ENCODE results near the gene TRPM6.
"Not testable (repeated sequence)": the region's sequence is repeated elsewhere in the genome, so short reads cannot be mapped to it uniquely, and the experiment has no call there.

Gene TRPM6

DNA sequence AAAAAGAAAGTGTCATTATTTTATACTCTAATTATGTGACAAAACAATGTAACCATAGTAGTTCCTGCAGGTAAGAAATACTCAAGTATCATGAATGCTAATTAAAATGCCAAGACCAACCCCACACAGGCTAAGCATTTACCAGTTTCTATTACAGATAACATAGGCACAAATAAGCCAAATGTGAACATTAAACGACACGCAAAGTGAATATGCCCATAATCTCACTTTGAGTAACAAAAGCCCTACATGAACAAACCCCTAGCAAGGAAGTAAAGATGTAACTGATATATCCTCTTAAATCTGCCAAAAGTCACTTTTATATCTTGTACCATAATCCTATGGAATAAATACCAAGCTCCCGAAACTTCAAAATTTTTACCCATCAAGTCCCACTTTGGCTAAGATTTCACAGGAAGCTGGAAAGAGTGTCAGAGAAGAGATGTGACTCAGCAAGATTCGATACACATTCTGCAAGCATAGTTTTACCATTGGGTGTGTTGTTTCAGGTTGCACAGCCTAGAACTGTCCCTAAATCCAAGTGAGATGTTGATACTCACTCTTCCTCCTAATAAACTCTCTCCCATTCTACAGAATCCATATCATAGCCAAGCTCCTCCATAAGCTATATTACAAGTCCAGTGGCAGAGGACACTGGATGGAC, 28.8 kb downstream of the TRPM6 start:
- no peak for DNase-seq

DNA sequence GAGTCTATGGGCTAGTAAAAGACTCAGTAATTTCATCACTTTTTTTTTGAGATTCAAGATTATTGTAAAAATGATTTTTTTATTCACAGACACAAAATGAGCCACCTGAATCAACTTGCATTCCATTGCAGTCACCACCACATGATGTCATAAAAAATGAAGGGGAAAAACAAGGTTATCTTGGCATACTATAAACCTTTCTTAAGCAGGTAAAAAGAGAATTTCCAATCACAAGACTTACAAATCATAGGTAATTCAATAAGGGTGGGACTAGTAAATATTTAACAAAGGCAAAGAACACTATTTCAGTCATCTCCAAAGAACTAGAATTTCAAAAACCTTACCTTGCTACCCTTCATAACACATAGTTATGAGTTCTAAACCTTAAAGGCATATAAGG, 30.7 kb downstream of the TRPM6 start:
- DNase-seq: no peak

- DNase-seq: no peak
Measured at GRCh38 chr9:74855072-74855471, 32.6 kb downstream of the TRPM6 start.

DNA sequence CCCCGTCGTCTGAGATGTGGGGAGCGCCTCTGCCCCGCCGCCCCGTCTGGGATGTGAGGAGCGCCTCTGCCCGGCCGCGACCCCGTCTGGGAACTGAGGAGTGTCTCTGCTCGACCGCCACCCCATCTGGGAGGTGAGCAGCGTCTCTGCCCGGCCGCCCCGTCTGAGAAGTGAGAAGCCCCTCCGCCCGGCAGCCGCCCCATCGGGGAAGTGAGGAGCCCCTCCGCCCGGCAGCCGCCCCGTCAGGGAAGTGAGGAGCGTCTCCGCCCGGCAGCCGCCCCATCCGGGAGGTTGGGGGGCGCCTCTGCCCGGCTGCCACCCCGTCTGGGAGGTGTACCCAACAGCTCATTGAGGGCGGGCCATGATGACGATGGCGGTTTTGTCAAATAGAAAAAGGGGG, 34.7 kb downstream of the TRPM6 start:
- not testable (repeated sequence) for DNase-seq

GRCh38 chr9:74848153-74848525, 39.6 kb downstream of the TRPM6 start:
- no peak for DNase-seq

DNA sequence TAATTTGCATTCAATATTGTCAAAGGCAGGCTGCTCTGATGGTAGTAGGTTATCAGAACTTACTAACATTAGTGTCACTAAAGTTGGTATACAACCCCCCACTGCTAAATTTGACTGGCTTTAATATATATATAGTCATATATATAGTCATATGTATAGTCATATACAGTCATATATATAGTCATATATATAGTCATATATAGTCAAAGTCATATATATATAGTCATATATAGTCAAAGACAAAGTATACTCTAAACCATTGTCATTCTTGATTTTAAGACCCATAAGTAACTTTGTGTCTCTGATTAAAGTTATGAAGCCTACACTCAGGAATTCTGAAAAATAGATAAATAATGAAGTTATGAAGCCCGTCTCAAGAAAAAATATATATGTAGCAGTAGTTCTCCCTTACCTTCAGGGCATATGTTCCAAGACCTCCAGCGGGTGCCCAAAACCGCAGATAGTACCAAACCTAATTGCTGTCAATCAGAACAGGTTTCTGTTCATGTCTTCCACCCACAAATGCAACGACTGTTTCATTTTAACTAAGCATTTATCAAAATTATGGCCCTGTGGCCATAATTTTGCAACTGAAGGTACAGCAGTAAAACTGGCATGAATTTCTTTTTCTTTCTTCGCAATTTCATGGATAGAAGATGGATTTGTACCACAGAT, 40.1 kb downstream of the TRPM6 start:
- DNase-seq: no peak

DNA sequence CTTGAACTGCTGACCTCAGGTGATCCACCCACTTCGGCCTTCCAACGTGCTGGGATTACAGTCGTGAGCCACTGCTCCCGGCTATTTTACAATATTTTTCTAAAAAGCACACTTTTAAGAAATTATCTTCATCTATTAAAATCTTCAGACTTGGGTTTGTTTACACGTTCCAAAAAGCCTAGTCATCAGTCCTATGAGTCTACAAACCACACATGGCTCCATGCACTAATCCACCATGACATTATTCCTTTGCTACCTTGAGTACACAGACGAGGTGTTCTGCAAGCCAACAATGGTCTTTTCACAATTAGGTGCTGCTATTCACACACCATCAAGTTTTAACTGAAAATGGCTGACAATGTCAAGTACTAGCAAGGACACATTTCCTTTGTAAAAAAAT, 41.0 kb downstream of the TRPM6 start:
- no peak for DNase-seq

DNA sequence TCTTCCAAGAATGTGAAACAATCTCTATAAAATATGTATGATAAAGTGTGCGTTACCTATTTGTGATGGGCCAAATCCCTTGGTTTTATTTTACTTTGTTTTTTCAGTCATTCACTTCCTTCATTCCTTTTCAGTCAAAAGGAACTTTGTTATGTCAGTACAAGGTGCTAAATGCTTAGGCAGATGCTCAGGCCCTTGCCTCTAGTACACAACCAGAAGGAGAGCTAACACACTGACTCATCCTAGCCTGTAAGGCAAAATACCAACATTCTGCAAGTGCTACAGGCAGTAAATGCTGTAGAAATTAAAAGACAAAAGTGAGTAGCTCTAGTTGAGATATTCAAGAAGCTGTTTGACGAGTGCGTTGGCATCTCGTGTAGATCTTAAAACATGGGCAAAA, 49.4 kb downstream of the TRPM6 start:
- no peak for DNase-seq

DNA sequence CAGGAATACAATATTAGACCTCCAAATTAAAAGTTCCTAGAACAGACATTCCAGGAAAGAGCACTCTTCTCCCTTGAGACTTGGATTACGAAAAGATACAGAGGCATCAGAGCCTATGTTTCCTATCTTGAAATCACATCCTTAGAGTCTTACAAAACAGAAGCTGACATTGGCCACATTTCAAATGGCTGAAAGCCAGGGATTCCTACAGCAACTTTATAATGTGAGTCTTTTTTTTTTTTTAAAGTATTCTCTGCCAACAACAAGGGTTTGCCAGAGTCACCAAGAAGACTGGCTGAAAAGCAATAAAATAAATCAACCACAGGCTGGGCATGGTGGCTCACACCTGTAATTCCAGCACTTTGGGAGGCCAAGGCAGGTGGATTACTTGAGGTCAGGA, 63.1 kb downstream of the TRPM6 start:
- DNase-seq: no peak

GRCh38 chr9:74821636-74822035, 66.1 kb downstream of the TRPM6 start:
- no peak for DNase-seq

GRCh38 chr9:74817816-74818215, 69.9 kb downstream of the TRPM6 start:
- DNase-seq: no peak

- DNase-seq: no peak
Measured at GRCh38 chr9:74817281-74817810, 70.4 kb downstream of the TRPM6 start.

DNA sequence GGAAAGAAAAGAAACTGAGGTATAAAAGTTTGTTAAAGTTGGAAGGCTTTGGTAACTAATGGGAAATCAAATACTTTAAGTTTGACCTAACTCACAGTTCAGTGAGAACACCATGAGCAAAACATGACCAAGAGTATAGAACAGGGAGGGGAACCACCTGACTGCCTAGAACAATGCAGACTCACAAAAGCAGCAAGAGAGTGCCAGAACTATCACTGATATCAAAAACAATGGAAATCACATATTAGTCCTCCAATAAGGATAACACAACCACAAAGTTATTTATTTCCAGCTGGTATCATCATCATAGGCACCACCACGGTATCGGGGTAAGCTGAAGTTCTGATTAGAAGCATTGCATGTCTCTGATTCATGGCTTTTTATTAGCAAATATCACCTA, 77.5 kb downstream of the TRPM6 start:
- DNase-seq: no peak

DNA sequence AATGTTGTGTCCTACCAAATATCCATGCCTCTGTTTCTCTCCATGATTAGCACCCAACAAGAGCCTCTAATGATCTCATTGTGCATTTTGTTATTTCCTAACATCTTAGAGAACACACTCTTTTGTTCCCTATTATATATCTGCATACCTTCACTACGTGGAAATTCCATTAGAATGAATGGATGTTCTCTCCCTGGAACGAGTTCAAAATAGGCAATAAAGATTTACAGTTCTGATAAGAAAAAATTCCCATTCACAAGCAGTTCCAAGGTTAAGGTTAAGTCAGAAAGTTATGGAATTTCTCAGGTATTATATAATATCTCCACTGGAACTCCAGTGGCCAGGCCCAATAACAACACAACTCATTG, 83.7 kb downstream of the TRPM6 start:
- DNase-seq: no peak

GRCh38 chr9:74803376-74804017, 84.2 kb downstream of the TRPM6 start:
- DNase-seq: no peak

DNA sequence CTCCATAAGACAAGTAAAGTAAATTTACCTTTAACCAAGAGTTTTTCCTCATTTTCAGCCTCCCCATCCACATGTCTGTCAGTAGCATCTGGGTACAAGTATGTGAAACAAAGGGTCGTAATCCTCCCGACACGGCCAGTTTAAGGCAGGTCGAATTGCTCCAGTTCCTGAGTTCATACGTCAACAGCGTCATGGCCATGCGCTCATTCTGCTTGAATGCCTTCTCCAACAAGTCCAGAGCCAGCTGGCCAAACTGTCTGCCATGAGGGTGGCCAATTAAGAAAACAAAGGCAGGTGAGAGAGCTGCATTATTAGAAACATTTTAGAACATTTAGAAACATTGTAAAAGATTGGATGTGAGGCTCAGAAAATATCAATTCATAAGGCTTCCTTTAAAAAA, 87.5 kb downstream of the TRPM6 start:
- DNase-seq: no peak

DNA sequence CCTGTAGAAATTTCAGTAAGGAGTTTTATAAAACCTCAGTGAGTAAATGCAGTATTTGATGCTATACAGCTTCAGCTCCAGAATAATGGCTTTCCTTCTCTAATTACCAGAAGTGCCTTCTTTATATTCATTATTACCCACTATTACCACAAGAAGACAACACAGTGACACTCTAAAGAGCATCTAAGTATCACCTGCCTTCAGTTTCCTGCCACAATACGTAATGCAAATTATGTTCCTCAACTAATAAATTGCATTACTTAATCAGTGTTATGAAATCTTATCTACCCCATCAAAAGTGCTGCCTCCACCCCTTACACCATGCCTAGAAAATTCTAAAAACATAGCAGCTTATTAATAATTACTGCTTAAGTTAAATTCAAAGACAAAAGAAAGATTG, 91.9 kb downstream of the TRPM6 start:
- no peak for DNase-seq

DNA sequence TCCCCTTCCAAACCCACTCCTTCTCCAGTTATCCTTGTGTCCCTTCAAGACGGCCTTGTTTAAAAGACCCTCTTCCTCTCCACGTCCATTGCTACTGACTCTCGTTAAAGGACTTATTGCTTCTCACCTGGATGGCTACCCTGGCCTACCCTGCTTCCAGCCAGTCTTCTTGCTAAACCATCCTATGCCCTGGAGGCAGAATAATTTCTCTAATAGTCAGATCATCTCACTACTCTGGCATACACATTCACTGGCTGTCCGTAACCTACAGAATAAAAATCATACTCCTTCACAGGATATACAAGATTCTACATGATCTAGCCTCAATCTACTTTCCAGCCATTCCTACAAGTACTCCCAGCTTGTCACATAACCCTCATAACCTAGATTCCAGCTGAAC, 92.6 kb downstream of the TRPM6 start:
- no peak for DNase-seq

DNA sequence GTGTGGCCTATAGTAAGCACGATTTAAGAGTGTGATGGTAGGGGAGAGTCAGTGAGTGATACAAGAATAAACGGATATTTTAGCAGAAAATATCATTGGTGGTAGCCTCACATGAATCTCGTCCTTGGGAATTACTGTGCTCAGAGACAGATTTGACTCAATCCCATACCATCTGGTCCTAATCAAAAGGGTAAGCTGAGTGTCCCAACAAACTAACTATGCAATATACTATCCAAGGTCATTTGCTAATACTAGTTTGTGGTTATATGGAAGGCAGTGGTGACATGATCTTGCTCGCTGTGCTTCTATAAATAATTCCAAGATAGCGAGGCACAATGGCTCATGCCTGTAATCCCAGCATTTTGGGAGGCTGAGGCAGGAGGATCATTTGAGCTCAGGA, 103.2 kb downstream of the TRPM6 start:
- no peak for DNase-seq

- no peak for DNase-seq
Measured at GRCh38 chr9:74783408-74783807, 104.3 kb downstream of the TRPM6 start.

- no peak for DNase-seq
Measured at GRCh38 chr9:74777136-74777879, 110.4 kb downstream of the TRPM6 start.

DNA sequence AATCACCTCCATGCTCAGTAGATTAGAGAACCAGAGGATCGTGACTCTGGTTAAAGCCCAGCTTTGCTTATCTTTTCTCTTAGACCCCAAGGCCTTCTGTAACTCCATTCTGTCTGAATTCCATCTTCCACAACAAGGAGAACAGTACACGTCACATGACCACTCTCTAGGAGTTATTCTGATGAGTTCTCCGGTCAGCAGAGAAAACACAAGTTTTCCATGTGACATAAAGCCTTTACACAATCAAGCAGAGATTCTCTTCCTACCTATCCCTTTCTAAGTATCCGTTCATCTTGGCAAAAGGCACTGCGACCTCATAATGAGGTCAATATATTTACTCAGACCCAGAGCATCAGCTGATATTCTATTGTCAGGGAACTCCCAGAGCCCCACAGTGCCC, 112.3 kb downstream of the TRPM6 start:
- DNase-seq: no peak

GRCh38 chr9:74773886-74774479, 113.7 kb downstream of the TRPM6 start:
- peak; percentile 44 for DNase-seq
